Neural crest cell (in vitro differentiated cells): Measurements from ENCODE around the gene GNPNAT1. TPM values are rescaled to one million over a fixed set of nuclear protein-coding genes. Genes with fewer than 3 reads are reported as not detected.
"Not testable (repeated sequence)": the region's sequence is repeated elsewhere in the genome, so short reads cannot be mapped to it uniquely, and the experiment has no call there.

Experiments used
- DNase-seq: peaks from one replicate; pipeline ENCODE4 v3.0.0; 2021; ENCODE audit warnings: low read depth, mixed read lengths, low spot score
- H3K27ac Mint-ChIP-seq: one replicate; pipeline ENCODE4 v1.8.0; 2021; ENCODE audit warnings: mild to moderate bottlenecking, mixed read lengths; ENCODE audit not compliant: unreplicated experiment
- H3K27me3 Mint-ChIP-seq: 2 replicates; pipeline ENCODE4 v1.8.0; 2021; ENCODE audit warnings: low read depth, mild to moderate bottlenecking, mixed read lengths
- H3K36me3 Mint-ChIP-seq: 2 replicates; pipeline ENCODE4 v1.8.0; 2021; ENCODE audit warnings: low read depth, mild to moderate bottlenecking, mixed read lengths
- H3K4me1 Mint-ChIP-seq: 2 replicates; pipeline ENCODE4 v1.8.0; 2021; ENCODE audit warnings: mixed read lengths
- H3K4me3 Mint-ChIP-seq: one replicate; pipeline ENCODE4 v1.8.0; 2021; ENCODE audit warnings: mild to moderate bottlenecking, mixed read lengths
- H3K9me3 Mint-ChIP-seq: 2 replicates; pipeline ENCODE4 v1.8.0; 2021; ENCODE audit warnings: mixed read lengths
- CTCF ChIP-seq: fragments of 200-600 bp; sonication (generic); conservative IDR thresholded peaks from 2 replicates; pipeline ENCODE4 v1.5.0; 2021; ENCODE audit warnings: antibody characterized with exemption, mild to moderate bottlenecking
- total RNA-seq: library from RNA; stranded (reverse); gene quantifications from 2 replicates; pipeline ENCODE4 v1.2.1, GENCODE V29; 2021

The GNPNAT1 gene
- total RNA-seq, 1 donor from 2014 or later: 27.9 TPM

GRCh38 chr14:52767058-52767833, 24.2 kb downstream of the GNPNAT1 start:
- Mint-ChIP-seq H3K36me3 (peaks cover 8% of the 10 kb centered on the region), H3K27me3 (no peaks in the 10 kb centered on the region), H3K9me3 (no peaks in the 10 kb centered on the region), H3K4me3 (no peak overlapping the region), H3K27ac (no peak overlapping the region), H3K4me1 (no peaks in the 10 kb centered on the region)
- no peak for TF ChIP-seq CTCF
- no peak for DNase-seq

GRCh38 chr14:52762923-52763322, 28.5 kb downstream of the GNPNAT1 start:
- not testable (repeated sequence) for H3K27me3 Mint-ChIP-seq, H3K9me3 Mint-ChIP-seq, H3K4me3 Mint-ChIP-seq, H3K36me3 Mint-ChIP-seq, DNase-seq, H3K27ac Mint-ChIP-seq, H3K4me1 Mint-ChIP-seq

- DNase-seq: no peak
- no peak overlapping the region for H3K4me3 Mint-ChIP-seq
- no peak overlapping the region for H3K27ac Mint-ChIP-seq
- H3K27me3 Mint-ChIP-seq: no peaks in the 10 kb centered on the region
- peaks cover 3% of the 10 kb centered on the region for H3K36me3 Mint-ChIP-seq
- H3K4me1 Mint-ChIP-seq: no peaks in the 10 kb centered on the region
- no peak for TF ChIP-seq CTCF
- H3K9me3 Mint-ChIP-seq: no peaks in the 10 kb centered on the region
Measured at GRCh38 chr14:52759145-52759544, 32.3 kb downstream of the GNPNAT1 start.

- Mint-ChIP-seq H3K27ac (no peak overlapping the region), H3K27me3 (no peaks in the 10 kb centered on the region), H3K4me1 (no peaks in the 10 kb centered on the region), H3K9me3 (no peaks in the 10 kb centered on the region), H3K36me3 (no peaks in the 10 kb centered on the region), H3K4me3 (no peak overlapping the region)
- DNase-seq: no peak
- no peak for TF ChIP-seq CTCF
Measured at GRCh38 chr14:52755607-52756316, 35.6 kb downstream of the GNPNAT1 start.

DNA sequence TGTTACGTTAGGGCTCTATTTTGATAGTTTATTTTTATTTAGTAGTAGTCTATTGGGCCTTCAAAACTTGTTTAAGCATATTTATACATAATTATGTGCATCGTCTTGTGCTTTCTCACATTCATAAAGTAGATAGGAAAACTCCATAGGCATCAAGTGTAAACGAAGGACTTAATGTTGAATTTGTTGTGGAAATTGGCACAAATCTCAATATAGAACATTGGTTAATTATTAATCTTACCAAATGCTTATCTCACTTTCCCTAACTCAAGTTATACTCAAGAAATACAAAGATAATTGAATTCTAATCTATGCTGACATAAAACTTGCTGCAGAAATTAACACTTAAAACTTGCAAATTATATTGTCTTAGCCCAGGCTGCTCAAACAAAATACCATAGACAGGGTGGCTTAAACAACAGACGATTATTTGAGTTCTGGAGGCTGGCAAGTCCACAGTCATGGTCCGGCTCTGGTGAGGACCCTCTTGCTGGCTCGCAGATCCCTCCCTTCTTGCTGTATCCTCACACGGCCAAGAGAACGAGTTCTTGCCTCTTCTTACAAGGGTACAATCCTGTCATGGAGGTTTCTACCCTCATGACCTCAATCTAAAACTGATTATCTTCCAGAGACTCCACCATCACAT, 42.6 kb downstream of the GNPNAT1 start:
- no peaks in the 10 kb centered on the region for H3K4me1 Mint-ChIP-seq
- H3K27ac Mint-ChIP-seq: no peak overlapping the region
- H3K4me3 Mint-ChIP-seq: no peak overlapping the region
- no peak for TF ChIP-seq CTCF
- H3K36me3 Mint-ChIP-seq: peaks cover 3% of the 10 kb centered on the region
- no peaks in the 10 kb centered on the region for H3K27me3 Mint-ChIP-seq
- no peaks in the 10 kb centered on the region for H3K9me3 Mint-ChIP-seq
- no peak for DNase-seq
